ENCODE data around the gene ICAM2.

Gene ICAM2

GRCh38 chr17:64004903-64005733 lies 15.3 kb downstream of the ICAM2 start:
- Histone ChIP-seq H3K4me1 (ENCODE audit: control insufficient read depth, insufficient read depth, low read depth, low read length) (peaks cover 6% of the 10 kb centered on the region), H3K4me2 (ENCODE audit: low read length, poor library complexity, severe bottlenecking) (no peak overlapping the region), H2AK5ac (ENCODE audit: low read length, severe bottlenecking) (no peak overlapping the region), H3K23ac (ENCODE audit: low read length in 2 of 2) (peak overlapping the region in 1 of 2 experiments; percentile 37), H2BK120ac (ENCODE audit: low read depth, low read length) (no peak overlapping the region), H4K91ac (ENCODE audit: low read length) (no peak overlapping the region), H2AFZ (ENCODE audit: low read depth, low read length) (no peak overlapping the region), H2BK12ac (ENCODE audit: low read length in 2 of 2) (no peak overlapping the region), H4K8ac (ENCODE audit: low read length) (no peak overlapping the region), H3K4ac (ENCODE audit: low read depth in 1 of 2, low read length in 2 of 2) (no peak overlapping the region), H3K79me1 (replicated peaks; ENCODE audit: low read length, poor library complexity, severe bottlenecking) (no peaks in the 10 kb centered on the region), H3K18ac (ENCODE audit: low read depth in 1 of 2, low read length in 2 of 2) (no peak overlapping the region), H3K9me3 (ENCODE audit: control insufficient read depth, low read length) (no peaks in the 10 kb centered on the region), H3K36me3 (ENCODE audit: control insufficient read depth in 1 of 2, insufficient read depth in 2 of 2, low read depth in 1 of 2, low read length in 2 of 2) (no peaks in the 10 kb centered on the region), H2BK15ac (ENCODE audit: low read depth, poor library complexity, severe bottlenecking) (no peak overlapping the region), H3K27ac (ENCODE audit: low read length, poor library complexity, severe bottlenecking) (no peak overlapping the region), H3K27me3 (ENCODE audit: control insufficient read depth in 1 of 2, insufficient read depth in 1 of 2, low read length in 2 of 2) (peaks cover 0 to 16% of the 10 kb centered on the region in 2 experiments), H2BK5ac (ENCODE audit: low read depth, low read length, poor library complexity, severe bottlenecking) (no peak overlapping the region), H3K4me3 (ENCODE audit: insufficient read depth in 1 of 2, low read depth in 1 of 2, low read length in 2 of 2) (peak overlapping the region in 1 of 2 experiments; percentile 23), H3K14ac (ENCODE audit: low read length in 2 of 2) (peak overlapping the region in 1 of 2 experiments; percentile 51), H3K9ac (ENCODE audit: low read length) (no peak overlapping the region)
- 86% methylated on average over 19 of the region's 19 CpGs for WGBS
- no peak for DNase-seq

- 80% methylated on average over 3 of the region's 7 CpGs for WGBS
- no peak overlapping the region for H4K8ac ChIP-seq (ENCODE audit: low read length)
- no peak overlapping the region for H2BK5ac ChIP-seq (ENCODE audit: low read depth, low read length, poor library complexity, severe bottlenecking)
- no peak overlapping the region for H3K23ac ChIP-seq (ENCODE audit: low read length in 2 of 2)
- no peak overlapping the region for H3K4me3 ChIP-seq (ENCODE audit: insufficient read depth in 1 of 2, low read depth in 1 of 2, low read length in 2 of 2)
- H2BK120ac ChIP-seq (ENCODE audit: low read depth, low read length) = no peak overlapping the region
- H4K91ac ChIP-seq (ENCODE audit: low read length) = no peak overlapping the region
- no peak overlapping the region for H3K4ac ChIP-seq (ENCODE audit: low read depth in 1 of 2, low read length in 2 of 2)
- no peak overlapping the region for H2AK5ac ChIP-seq (ENCODE audit: low read length, severe bottlenecking)
- H3K27me3 ChIP-seq (ENCODE audit: control insufficient read depth in 1 of 2, insufficient read depth in 1 of 2, low read length in 2 of 2) = peaks cover 4 to 20% of the 10 kb centered on the region in 2 experiments
- H2AFZ ChIP-seq (ENCODE audit: low read depth, low read length) = no peak overlapping the region
- H3K9ac ChIP-seq (ENCODE audit: low read length) = no peak overlapping the region
- H3K14ac ChIP-seq (ENCODE audit: low read length in 2 of 2) = no peak overlapping the region
- no peak overlapping the region for H3K27ac ChIP-seq (ENCODE audit: low read length, poor library complexity, severe bottlenecking)
- no peak overlapping the region for H3K18ac ChIP-seq (ENCODE audit: low read depth in 1 of 2, low read length in 2 of 2)
- no peak overlapping the region for H2BK12ac ChIP-seq (ENCODE audit: low read length in 2 of 2)
- H2BK15ac ChIP-seq (ENCODE audit: low read depth, poor library complexity, severe bottlenecking) = no peak overlapping the region
- peaks cover 6% of the 10 kb centered on the region for H3K4me1 ChIP-seq (ENCODE audit: control insufficient read depth, insufficient read depth, low read depth, low read length)
- no peak overlapping the region for H3K4me2 ChIP-seq (ENCODE audit: low read length, poor library complexity, severe bottlenecking)
- H3K79me1 ChIP-seq (replicated peaks; ENCODE audit: low read length, poor library complexity, severe bottlenecking) = no peaks in the 10 kb centered on the region
- H3K9me3 ChIP-seq (ENCODE audit: control insufficient read depth, low read length) = no peaks in the 10 kb centered on the region
- no peaks in the 10 kb centered on the region for H3K36me3 ChIP-seq (ENCODE audit: control insufficient read depth in 1 of 2, insufficient read depth in 2 of 2, low read depth in 1 of 2, low read length in 2 of 2)
- DNase-seq = no peak
Observed at GRCh38 chr17:64004218-64004770, 16.1 kb downstream of the ICAM2 start.

- H3K36me3 ChIP-seq (ENCODE audit: control insufficient read depth in 1 of 2, insufficient read depth in 2 of 2, low read depth in 1 of 2, low read length in 2 of 2) = no peaks in the 10 kb centered on the region
- no peaks in the 10 kb centered on the region for H3K9me3 ChIP-seq (ENCODE audit: control insufficient read depth, low read length)
- peaks cover 6% of the 10 kb centered on the region for H3K4me1 ChIP-seq (ENCODE audit: control insufficient read depth, insufficient read depth, low read depth, low read length)
- H3K4ac ChIP-seq (ENCODE audit: low read depth in 1 of 2, low read length in 2 of 2) = no peak overlapping the region
- H3K9ac ChIP-seq (ENCODE audit: low read length) = no peak overlapping the region
- H4K91ac ChIP-seq (ENCODE audit: low read length) = no peak overlapping the region
- 87% methylated on average over 13 of the region's 13 CpGs for WGBS
- no peak overlapping the region for H2BK15ac ChIP-seq (ENCODE audit: low read depth, poor library complexity, severe bottlenecking)
- no peak overlapping the region for H3K27ac ChIP-seq (ENCODE audit: low read length, poor library complexity, severe bottlenecking)
- H3K27me3 ChIP-seq (ENCODE audit: control insufficient read depth in 1 of 2, insufficient read depth in 1 of 2, low read length in 2 of 2) = peaks cover 9 to 23% of the 10 kb centered on the region in 2 experiments
- H2AK5ac ChIP-seq (ENCODE audit: low read length, severe bottlenecking) = no peak overlapping the region
- no peak overlapping the region for H3K18ac ChIP-seq (ENCODE audit: low read depth in 1 of 2, low read length in 2 of 2)
- DNase-seq = no peak
- H2AFZ ChIP-seq (ENCODE audit: low read depth, low read length) = no peak overlapping the region
- no peaks in the 10 kb centered on the region for H3K79me1 ChIP-seq (replicated peaks; ENCODE audit: low read length, poor library complexity, severe bottlenecking)
- H3K4me2 ChIP-seq (ENCODE audit: low read length, poor library complexity, severe bottlenecking) = no peak overlapping the region
- no peak overlapping the region for H2BK5ac ChIP-seq (ENCODE audit: low read depth, low read length, poor library complexity, severe bottlenecking)
- no peak overlapping the region for H3K14ac ChIP-seq (ENCODE audit: low read length in 2 of 2)
- no peak overlapping the region for H2BK12ac ChIP-seq (ENCODE audit: low read length in 2 of 2)
- no peak overlapping the region for H3K4me3 ChIP-seq (ENCODE audit: insufficient read depth in 1 of 2, low read depth in 1 of 2, low read length in 2 of 2)
- H2BK120ac ChIP-seq (ENCODE audit: low read depth, low read length) = no peak overlapping the region
- H4K8ac ChIP-seq (ENCODE audit: low read length) = no peak overlapping the region
- H3K23ac ChIP-seq (ENCODE audit: low read length in 2 of 2) = no peak overlapping the region
Observed at GRCh38 chr17:64003526-64004121, 16.8 kb downstream of the ICAM2 start.

Data from mesenchymal stem cell (in vitro differentiated cells and primary cell).